K562 (cell line): Measurements from ENCODE around the gene CLPSL1. TPM values are rescaled to one million over a fixed set of nuclear protein-coding genes. Genes with fewer than 3 reads are reported as not detected.

Experiments
- ATAC-seq: fragments of 200-7000 bp; cut with Tn5 transposase; 3 replicates; pipeline ENCODE4 v1.9.1; 2020; ENCODE audit warnings: moderate library complexity
- BruUV-seq: library from RNA; stranded (reverse); fragments of 400-500 nt; replicated peaks from 2 replicates; lab custom pipeline; 2021; lab: Mats Ljungman, UMichigan
- CTCF ChIA-PET: fragments of 300-600 bp; formaldehyde crosslinking; extraction: SDS; loops from one replicate; lab custom pipeline; 2021; ENCODE audit warnings: low intra/inter-chr PET ratio; lab: Yijun Ruan, JAX
- POLR2A ChIA-PET: fragments of 300-600, 350-650 bp; sonication (Branson Sonifier 250); formaldehyde crosslinking; extraction: SDS; loops from one replicate; lab custom pipeline; 2021; ENCODE audit warnings: antibody characterized with exemption, inconsistent platforms; lab: Yijun Ruan, JAX
- DNase-seq, 4 experiments: peaks; one replicate each; pipeline versions ENCODE4 v3.0.0 to v3.0.0-alpha.2; 2011 to 2018; ENCODE audit warnings: low spot score in 3 of 4, mixed read lengths in 3 of 4; ENCODE audit errors: extremely low read depth in 1 of 4
- FAIRE-seq: peaks from 2 replicates; lab custom pipeline; 2011; peaks lifted over from hg19 to GRCh38; lab: Jason Lieb, UNC
- H2AFZ ChIP-seq: 2 replicates; pipeline ENCODE4 v1.6.0; 2011; ENCODE audit warnings: low read depth, low read length, control low read depth, inconsistent platforms
- H3K27ac ChIP-seq: fragments of 200-600 bp; 3 replicates; pipeline ENCODE4 v1.8.0; 2011; ENCODE audit warnings: low read depth, mild to moderate bottlenecking, control low read depth, inconsistent platforms, low read length, moderate library complexity, mixed read lengths; ENCODE audit errors: extremely low read depth
- H3K27me3 ChIP-seq, 2 experiments: fragments of 300-600 bp in 1 of 2; 2 replicates in 1 of 2; 3 replicates in 1 of 2; pipeline versions ENCODE4 v1.6.0 to v1.8.0; 2011; ENCODE audit warnings: inconsistent platforms in 2 of 2, low read length in 2 of 2, mild to moderate bottlenecking in 1 of 2, mixed read lengths in 1 of 2, moderate library complexity in 1 of 2; ENCODE audit not compliant: control insufficient read depth in 2 of 2, insufficient read depth in 2 of 2
- H3K36me3 ChIP-seq: fragments of 300-600 bp; 3 replicates; pipeline ENCODE4 v1.8.0; 2011; ENCODE audit warnings: mild to moderate bottlenecking, low read length, inconsistent platforms; ENCODE audit not compliant: control insufficient read depth, insufficient read depth
- H3K4me1 ChIP-seq, 2 experiments: fragments of 200-600 bp in 1 of 2; replicated peaks in 1 of 2; 2 replicates in 1 of 2; 3 replicates in 1 of 2; pipeline versions ENCODE4 v1.5.1 to v1.8.0; 2011; ENCODE audit warnings: inconsistent platforms in 2 of 2, low read length in 2 of 2, mild to moderate bottlenecking in 1 of 2, mixed read lengths in 1 of 2, moderate library complexity in 1 of 2; ENCODE audit not compliant: control insufficient read depth in 2 of 2, insufficient read depth in 2 of 2
- H3K4me2 ChIP-seq: 2 replicates; pipeline ENCODE4 v1.6.1; 2011; ENCODE audit warnings: low read length, control low read depth, inconsistent platforms, mixed read lengths; ENCODE audit not compliant: insufficient read depth
- H3K4me3 ChIP-seq: fragments of 200-600 bp; sonication (generic), shearing (Covaris generic); 2 replicates; pipeline ENCODE4 v1.5.1; 2016; ENCODE audit warnings: control low read depth, inconsistent platforms
- H3K79me2 ChIP-seq: fragments of 200-600 bp; 3 replicates; pipeline ENCODE4 v1.8.0; 2011; ENCODE audit warnings: low read length, inconsistent platforms; ENCODE audit not compliant: control insufficient read depth, insufficient read depth
- H3K9ac ChIP-seq, 2 experiments: 2 replicates each; pipeline versions ENCODE4 v1.6.0 to v1.6.1; 2011; ENCODE audit warnings: low read depth in 2 of 2, low read length in 2 of 2, control low read depth in 1 of 2, inconsistent platforms in 1 of 2, mild to moderate bottlenecking in 1 of 2, mixed read lengths in 1 of 2; ENCODE audit not compliant: insufficient read depth in 1 of 2
- H3K9me1 ChIP-seq: one replicate; pipeline ENCODE4 v1.6.0; 2011; ENCODE audit warnings: inconsistent platforms, mild to moderate bottlenecking, low read length, moderate library complexity; ENCODE audit not compliant: control insufficient read depth, insufficient read depth
- H3K9me3 ChIP-seq: replicated peaks from 2 replicates; pipeline ENCODE4 v1.5.1; 2011; ENCODE audit warnings: low read depth, low read length, inconsistent platforms; ENCODE audit not compliant: control insufficient read depth, insufficient read depth
- H4K20me1 ChIP-seq: replicated peaks from 2 replicates; pipeline ENCODE4 v1.6.1; 2011; ENCODE audit warnings: low read length, inconsistent platforms, mixed read lengths; ENCODE audit not compliant: control insufficient read depth, insufficient read depth
- GTF2A2 ChIP-seq: IDR thresholded peaks from 2 replicates; pipeline ENCODE4 v1.6.1; 2016; ENCODE audit warnings: mild to moderate bottlenecking, missing genetic modification characterization, missing compliant biosample characterization
- PYGO2 ChIP-seq: fragments of 450-650 bp; IDR thresholded peaks from 2 replicates; pipeline ENCODE4 v1.6.1; 2016; ENCODE audit warnings: mild to moderate bottlenecking, missing genetic modification characterization, moderate library complexity, missing compliant biosample characterization
- RAD51 ChIP-seq: fragments of 450-650 bp; IDR thresholded peaks from 2 replicates; pipeline ENCODE4 v1.7.1; 2016; ENCODE audit warnings: low read depth, mild to moderate bottlenecking, borderline replicate concordance
- RUNX1 ChIP-seq: sonication (generic); IDR thresholded peaks from 2 replicates; pipeline ENCODE4 v1.6.1; 2016; ENCODE audit warnings: antibody characterized with exemption, low read depth
- SP1 ChIP-seq: sonication (generic); formaldehyde crosslinking; IDR thresholded peaks from 2 replicates; pipeline ENCODE4 v1.8.1; 2022; ENCODE audit warnings: mild to moderate bottlenecking, missing genetic modification reagents
- SUPT5H ChIP-seq: fragments of 450-650 bp; IDR thresholded peaks from 2 replicates; pipeline ENCODE4 v1.6.1; 2016
- TFAM ChIP-seq: fragments of 250-450 bp; sonication (Bioruptor Pico); conservative IDR thresholded peaks from 2 replicates; pipeline ENCODE4 v1.5.0; 2021; ENCODE audit warnings: mild to moderate bottlenecking, moderate library complexity
- THRAP3 ChIP-seq: fragments of 450-650 bp; IDR thresholded peaks from 2 replicates; pipeline ENCODE4 v1.6.1; 2016; ENCODE audit warnings: mild to moderate bottlenecking, inconsistent platforms, borderline replicate concordance
- ZNF124 ChIP-seq: sonication (generic); formaldehyde crosslinking; IDR thresholded peaks from 2 replicates; pipeline ENCODE4 v1.8.1; 2022; ENCODE audit warnings: missing genetic modification reagents
- ZNF140 ChIP-seq: fragments of 250-450 bp; sonication (Bioruptor Pico); IDR thresholded peaks from 2 replicates; pipeline ENCODE4 v1.8.0; 2021; ENCODE audit warnings: moderate library complexity, mild to moderate bottlenecking, inconsistent platforms
- WGBS: fragments of 100-300 bp; shearing (Covaris generic); methylation state at CpG from one replicate; pipeline ENCODE4 v1.1.6; 2016; ENCODE audit warnings: low coverage, mixed read lengths; ENCODE audit not compliant: insufficient coverage; ENCODE audit errors: missing lambda C conversion rate; 5-methylcytosine and 5-hydroxymethylcytosine counted together
- in situ Hi-C: fragments of 300-500 bp; cut with MboI; formaldehyde crosslinking; loops from 4 replicates; pipeline ENCODE4 v1.15.0; 2018; ENCODE audit warnings: inconsistent platforms, mixed read lengths
- intact Hi-C: fragments of 100-400 bp; cut with micrococcal nuclease; formaldehyde crosslinking; loops from 2 replicates; pipeline ENCODE4 v1.14.2; 2022
- polyA plus RNA-seq, 8 experiments: library from polyadenylated mRNA; depleted of rRNA in 4 of 8; stranded (reverse) in 5 of 8; unstranded in 3 of 8; fragments of >200 nt; fragmentation: Nextera tagmentation in 2 of 8; fragmentation: Illumina TruSeq in 1 of 8; extraction: Ambion mirVana in 2 of 8; extraction: Trizol in 1 of 8; gene quantifications; 2 replicates each; pipeline versions ENCODE4 v1.2.1 to v1.2.3, GENCODE V29; 2011 to 2014; ENCODE audit warnings: inconsistent platforms in 1 of 8, missing spikeins in 1 of 8
- total RNA-seq, 7 experiments: library from RNA; depleted of rRNA in 6 of 7; stranded (reverse); fragments of >200 nt in 6 of 7; fragmentation: Illumina TruSeq in 2 of 7; extraction: Trizol in 2 of 7; gene quantifications; 2 replicates each; pipeline versions ENCODE4 v1.2.1 to v1.2.3, GENCODE V29; 2011 to 2021; ENCODE audit warnings: low replicate concordance in 1 of 7
- TF ChIP-seq, protein P1 (sequence below): fragments of 250-450 bp; sonication (Bioruptor Pico); IDR thresholded peaks from 2 replicates; pipeline ENCODE4 v1.8.0; 2022; ENCODE audit warnings: moderate library complexity, mild to moderate bottlenecking, inconsistent platforms
- TF ChIP-seq, protein P2 (sequence below): fragments of 250-450 bp; sonication (Bioruptor Pico); IDR thresholded peaks from 2 replicates; pipeline ENCODE4 v1.5.0; 2020; ENCODE audit warnings: mild to moderate bottlenecking
- TF ChIP-seq, protein P3 (sequence below), 2 experiments: fragments of 450-650 bp; IDR thresholded peaks; 2 replicates each; pipeline ENCODE4 v1.6.1; 2016; ENCODE audit warnings: mild to moderate bottlenecking in 2 of 2, borderline replicate concordance in 1 of 2, low read depth in 1 of 2, moderate library complexity in 1 of 2

Gene CLPSL1
- total and polyA plus RNA-seq, 9 of the 15 experiments (the other 6 are each of a cell fraction or from before 2014, with no cell fraction given): not detected

DNA sequence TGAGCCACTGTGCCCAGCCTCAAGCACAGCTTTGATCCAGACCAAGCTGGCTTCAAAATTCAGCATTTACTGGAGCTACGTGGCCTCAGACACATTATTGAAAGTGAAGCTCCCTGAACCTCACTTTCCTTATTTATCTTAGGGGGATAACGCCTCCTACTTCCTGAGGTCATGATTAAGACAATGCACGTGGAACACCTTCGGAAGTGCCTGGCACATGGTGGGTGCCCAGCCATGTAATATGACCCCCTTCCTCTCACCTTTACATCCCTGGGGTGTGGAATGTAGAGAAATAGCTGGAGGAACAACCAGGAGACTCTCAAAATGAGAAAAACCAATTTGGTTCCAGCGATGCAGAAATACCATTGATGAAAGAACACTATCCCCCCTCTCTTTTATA, 17.9 kb downstream of the CLPSL1 start:
- intact Hi-C loops: loop anchor here (1.0 kb wide), 1 partner anchor 11 kb away; no protein-coding TSS in a partner anchor
- no peak overlapping the region for H2AFZ ChIP-seq
- H3K79me2 ChIP-seq: no peaks in the 10 kb centered on the region
- H3K9me1 ChIP-seq: peaks cover 3% of the 10 kb centered on the region
- no peak overlapping the region for H3K9ac ChIP-seq
- no peaks in the 10 kb centered on the region for H3K9me3 ChIP-seq
- H3K36me3 ChIP-seq: no peaks in the 10 kb centered on the region
- BruUV-seq: no TSS peak
- DNase-seq (peak in 1 of 4 experiments; percentile 8), ATAC-seq (no peak), FAIRE-seq (no peak)
- no peak overlapping the region for H3K4me2 ChIP-seq
- no peak overlapping the region for H3K4me3 ChIP-seq
- no peak overlapping the region for H3K27ac ChIP-seq
- ChIA-PET POLR2A (interaction anchor here (0.6 to 3.6 kb wide), 2 partner anchors 11 to 15 kb away, joined by 4 to 48 read pairs; no protein-coding TSS in a partner anchor), CTCF (no interaction called here)
- no peaks in the 10 kb centered on the region for H3K4me1 ChIP-seq
- in situ Hi-C loops: no loop called here
- peaks cover 3% of the 10 kb centered on the region; the same call in 1 of the 2 replicates for H4K20me1 ChIP-seq
- WGBS: 1% methylated on average over 5 of the region's 5 CpGs
- H3K27me3 ChIP-seq: peaks cover 12 to 62% of the 10 kb centered on the region in 2 experiments
- TF ChIP-seq SP1 (no peak), TFAM (CRISPR knock-in tag) (no peak), THRAP3 (no peak), RAD51 (no peak), ZNF140 (CRISPR knock-in tag) (no peak), ZNF124 (no peak), GTF2A2 (tag) (no peak), SUPT5H (no peak), RUNX1 (no peak), PYGO2 (tag) (no peak)
- TF ChIP-seq, protein P1, sequence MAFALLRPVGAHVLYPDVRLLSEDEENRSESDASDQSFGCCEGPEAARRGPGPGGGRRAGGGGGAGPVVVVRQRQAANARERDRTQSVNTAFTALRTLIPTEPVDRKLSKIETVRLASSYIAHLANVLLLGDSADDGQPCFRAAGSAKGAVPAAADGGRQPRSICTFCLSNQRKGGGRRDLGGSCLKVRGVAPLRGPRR (CRISPR knock-in tag): no peak
- TF ChIP-seq, protein P2, sequence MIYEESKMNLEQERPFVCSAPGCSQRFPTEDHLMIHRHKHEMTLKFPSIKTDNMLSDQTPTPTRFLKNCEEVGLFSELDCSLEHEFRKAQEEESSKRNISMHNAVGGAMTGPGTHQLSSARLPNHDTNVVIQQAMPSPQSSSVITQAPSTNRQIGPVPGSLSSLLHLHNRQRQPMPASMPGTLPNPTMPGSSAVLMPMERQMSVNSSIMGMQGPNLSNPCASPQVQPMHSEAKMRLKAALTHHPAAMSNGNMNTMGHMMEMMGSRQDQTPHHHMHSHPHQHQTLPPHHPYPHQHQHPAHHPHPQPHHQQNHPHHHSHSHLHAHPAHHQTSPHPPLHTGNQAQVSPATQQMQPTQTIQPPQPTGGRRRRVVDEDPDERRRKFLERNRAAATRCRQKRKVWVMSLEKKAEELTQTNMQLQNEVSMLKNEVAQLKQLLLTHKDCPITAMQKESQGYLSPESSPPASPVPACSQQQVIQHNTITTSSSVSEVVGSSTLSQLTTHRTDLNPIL (CRISPR knock-in tag): no peak
- TF ChIP-seq, protein P3, sequence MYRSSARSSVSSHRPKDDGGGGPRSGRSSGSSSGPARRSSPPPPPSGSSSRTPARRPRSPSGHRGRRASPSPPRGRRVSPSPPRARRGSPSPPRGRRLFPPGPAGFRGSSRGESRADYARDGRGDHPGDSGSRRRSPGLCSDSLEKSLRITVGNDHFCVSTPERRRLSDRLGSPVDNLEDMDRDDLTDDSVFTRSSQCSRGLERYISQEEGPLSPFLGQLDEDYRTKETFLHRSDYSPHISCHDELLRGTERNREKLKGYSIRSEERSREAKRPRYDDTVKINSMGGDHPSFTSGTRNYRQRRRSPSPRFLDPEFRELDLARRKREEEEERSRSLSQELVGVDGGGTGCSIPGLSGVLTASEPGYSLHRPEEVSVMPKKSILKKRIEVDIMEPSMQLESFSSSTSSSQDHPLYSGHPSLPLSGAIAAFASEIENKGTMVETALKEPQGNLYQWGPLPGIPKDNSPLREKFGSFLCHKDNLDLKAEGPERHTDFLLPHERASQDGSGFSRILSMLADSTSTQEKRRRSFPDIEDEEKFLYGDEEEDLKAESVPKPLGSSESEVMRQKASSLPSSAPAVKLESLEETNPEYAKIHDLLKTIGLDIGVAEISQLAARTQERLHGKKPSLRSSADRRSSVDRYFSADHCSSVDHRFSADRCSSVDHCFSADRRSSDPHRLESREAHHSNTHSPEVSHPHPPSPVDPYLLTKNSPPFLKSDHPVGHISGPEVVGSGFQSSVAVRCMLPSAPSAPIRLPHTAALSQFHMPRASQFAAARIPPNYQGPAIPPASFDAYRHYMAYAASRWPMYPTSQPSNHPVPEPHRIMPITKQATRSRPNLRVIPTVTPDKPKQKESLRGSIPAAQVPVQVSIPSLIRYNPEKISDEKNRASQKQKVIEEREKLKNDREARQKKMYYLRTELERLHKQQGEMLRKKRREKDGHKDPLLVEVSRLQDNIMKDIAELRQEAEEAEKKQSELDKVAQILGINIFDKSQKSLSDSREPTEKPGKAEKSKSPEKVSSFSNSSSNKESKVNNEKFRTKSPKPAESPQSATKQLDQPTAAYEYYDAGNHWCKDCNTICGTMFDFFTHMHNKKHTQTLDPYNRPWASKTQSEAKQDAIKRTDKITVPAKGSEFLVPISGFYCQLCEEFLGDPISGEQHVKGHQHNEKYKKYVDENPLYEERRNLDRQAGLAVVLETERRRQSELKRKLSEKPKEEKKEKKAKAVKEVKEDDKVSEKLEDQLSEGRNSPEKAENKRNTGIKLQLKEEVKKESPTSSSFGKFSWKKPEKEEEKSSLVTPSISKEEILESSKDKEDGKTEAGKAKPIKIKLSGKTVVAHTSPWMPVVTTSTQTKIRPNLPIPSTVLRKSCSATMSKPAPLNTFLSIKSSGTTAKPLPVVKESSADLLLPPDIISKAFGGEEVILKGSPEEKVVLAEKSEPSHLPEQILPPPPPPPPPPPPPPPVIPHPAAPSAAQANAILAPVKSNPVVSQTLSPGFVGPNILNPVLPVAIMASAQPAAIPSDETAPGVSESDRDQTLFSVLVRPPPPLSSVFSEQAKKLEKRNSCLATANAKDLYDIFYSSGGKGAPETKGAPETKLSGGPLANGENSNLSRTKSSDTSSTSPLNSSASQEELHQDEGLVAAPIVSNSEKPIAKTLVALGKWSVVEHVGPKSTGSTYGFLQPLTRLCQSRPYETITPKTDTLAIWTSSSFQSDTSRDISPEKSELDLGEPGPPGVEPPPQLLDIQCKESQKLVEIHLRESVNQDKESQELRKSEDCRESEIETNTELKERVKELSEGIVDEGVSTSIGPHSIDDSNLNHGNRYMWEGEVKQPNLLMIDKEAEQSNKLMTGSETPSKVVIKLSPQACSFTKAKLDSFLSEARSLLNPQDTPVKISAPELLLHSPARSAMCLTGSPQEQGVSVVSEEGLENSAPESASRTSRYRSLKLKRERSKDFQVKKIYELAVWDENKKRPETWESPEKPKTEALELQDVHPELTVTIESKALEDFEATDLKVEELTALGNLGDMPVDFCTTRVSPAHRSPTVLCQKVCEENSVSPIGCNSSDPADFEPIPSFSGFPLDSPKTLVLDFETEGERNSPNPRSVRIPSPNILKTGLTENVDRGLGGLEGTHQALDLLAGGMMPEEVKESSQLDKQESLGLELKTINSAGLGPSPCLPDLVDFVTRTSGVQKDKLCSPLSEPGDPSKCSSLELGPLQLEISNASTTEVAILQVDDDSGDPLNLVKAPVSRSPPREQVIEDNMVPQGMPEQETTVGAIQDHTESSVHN (IDR thresholded peaks at IDR 0.05; ENCODE audit: borderline replicate concordance in 1 of 2, low read depth in 1 of 2): no peak
